GM15510 (cell line): Measurements from ENCODE around the gene SLC22A8.

Experiments used
- POLR2A ChIP-seq: IDR thresholded peaks from 3 replicates; pipeline ENCODE4 v1.6.1; 2011; ENCODE audit warnings: borderline replicate concordance; ENCODE audit not compliant: insufficient read length; ENCODE audit errors: extremely low read depth

SLC22A8 gene

GRCh38 chr11:62962391-62962790 is 53.2 kb downstream of the SLC22A8 start:
- TF ChIP-seq POLR2A, result no peak

GRCh38 chr11:62961017-62961570 is 54.5 kb downstream of the SLC22A8 start:
- TF ChIP-seq POLR2A, result no peak

GRCh38 chr11:62959422-62959980 is 56.1 kb downstream of the SLC22A8 start:
- no peak for TF ChIP-seq POLR2A

DNA sequence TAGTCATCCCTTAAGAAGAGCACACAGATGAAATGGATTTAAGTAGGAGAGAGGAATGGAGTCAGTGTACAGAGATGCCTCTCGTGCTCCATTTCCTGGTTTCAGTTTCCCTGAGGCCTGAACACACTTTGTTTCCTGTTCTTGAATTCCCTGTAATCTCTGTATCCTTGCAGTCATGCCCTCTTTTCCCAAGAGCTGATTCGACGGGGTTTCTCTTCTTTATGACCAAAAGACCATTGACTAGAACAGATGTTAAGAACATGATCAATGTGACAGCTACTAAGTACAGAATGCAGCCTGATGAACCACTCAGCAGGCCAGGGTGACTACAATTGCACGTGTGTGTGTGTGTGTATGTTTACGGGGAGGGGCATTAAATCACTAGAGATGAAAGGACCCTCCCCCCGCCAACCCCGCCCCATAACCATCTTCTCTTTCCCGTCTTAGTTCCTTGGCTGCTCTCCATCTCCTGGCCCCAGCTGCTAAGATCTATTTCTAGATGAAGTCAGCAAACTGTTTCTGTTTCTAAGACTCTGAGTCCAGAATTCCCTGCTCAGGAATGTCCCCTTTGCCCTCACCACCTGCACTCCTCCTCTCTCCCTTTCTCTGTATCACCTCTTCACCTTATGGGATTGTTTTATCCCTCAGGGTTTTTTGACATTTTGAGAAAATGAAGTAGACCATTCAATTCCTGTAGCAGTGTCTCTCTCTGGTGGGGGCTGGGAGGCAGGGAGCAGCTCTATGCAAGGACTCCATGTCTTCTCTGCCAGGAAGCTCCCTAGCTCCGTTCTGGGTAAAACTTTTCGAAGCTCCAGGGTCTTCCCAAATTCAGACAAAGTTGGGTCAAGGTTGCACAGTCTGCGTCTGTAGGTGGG is 56.9 kb downstream of the SLC22A8 start:
- no peak for TF ChIP-seq POLR2A

DNA sequence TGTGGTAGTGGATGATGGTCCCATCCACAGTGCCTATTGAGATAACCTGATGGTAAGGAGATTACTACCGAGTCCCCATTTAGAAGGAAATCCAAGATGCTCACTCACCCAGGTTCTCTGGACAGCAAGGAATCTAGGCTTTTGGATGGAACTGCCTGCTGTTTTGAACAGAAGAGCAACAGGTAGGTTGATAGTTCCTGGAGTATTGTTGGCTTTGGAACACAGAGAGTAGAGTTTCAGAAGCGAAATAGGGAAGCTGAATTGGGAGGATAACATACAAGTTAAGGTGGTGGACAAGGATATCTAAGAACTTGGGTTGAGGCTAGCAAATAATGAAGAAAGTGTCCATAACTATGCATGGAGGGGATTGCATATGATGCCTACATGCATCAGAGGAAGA is 58.5 kb downstream of the SLC22A8 start:
- no peak for TF ChIP-seq POLR2A

DNA sequence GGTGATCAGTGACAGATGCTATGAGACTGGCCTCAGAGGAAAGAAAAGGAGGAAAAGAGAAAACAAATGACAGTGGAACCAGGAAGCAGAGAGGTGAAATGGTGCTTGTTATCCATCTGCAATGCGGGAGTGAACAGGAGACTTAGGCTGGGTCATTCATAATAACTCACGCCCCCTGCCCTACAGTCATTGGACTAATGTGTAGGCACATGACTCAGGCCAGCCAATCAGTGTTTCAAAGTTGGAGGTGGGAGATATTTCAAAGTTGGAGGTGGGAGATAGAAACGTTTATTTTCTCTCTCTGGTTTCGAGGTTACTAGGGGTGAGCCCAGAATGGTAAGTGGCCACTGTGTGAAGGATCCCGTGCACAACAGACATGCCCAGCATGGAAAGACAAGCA is 61.2 kb downstream of the SLC22A8 start:
- TF ChIP-seq POLR2A, result no peak

GRCh38 chr11:62953811-62954210 is 61.8 kb downstream of the SLC22A8 start:
- TF ChIP-seq POLR2A, result no peak

- no peak for TF ChIP-seq POLR2A
These were observed 66.8 kb downstream of the SLC22A8 start for GRCh38 chr11:62948765-62949320.
